ENCODE results near the gene COL9A3.

The COL9A3 gene

DNA sequence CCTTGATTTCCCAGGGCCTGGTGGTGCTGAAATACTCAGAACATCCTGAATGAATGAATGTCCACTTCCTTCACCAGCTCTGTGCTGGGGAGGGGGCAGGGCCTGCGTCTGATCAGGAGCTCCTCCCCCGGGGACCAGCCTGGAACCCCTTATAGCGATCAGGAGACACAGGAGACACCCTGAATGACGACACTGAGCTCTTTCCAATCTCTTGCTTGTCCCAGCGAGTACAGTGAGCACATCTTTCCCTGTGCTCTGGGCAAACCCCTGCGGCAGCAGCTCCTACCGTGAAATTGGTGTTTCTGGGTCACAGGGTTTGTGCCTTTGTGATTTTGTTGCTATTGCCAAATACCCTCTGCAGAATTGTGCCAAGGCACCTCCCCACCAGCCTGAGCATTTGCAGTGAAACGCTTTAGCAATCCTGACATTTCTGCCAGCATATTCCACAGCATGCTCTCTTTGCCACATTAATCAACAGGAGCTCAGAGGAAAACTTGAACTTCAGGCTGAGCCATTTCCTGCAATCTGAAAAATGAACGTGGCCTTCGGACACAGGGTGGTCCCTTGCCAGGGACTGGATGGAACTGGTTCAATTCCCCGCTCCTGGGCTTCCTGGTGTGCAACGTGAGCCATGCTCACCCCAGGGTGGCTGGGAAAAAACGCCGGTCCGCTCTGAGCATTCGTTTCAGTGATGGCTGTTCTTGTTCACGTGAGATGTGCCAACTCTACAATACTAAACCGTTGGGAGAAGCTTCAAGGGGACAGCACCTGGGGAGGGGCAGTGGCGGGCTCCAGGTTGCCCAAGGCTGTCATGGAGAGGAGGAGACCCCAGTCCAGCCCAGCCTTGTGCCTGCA is 43.6 kb upstream of the COL9A3 start:
- DNase-seq (ENCODE audit: insufficient read length): no peak
- TF ChIP-seq POLR2AphosphoS5 (IDR thresholded peaks at IDR 0.05; ENCODE audit: low read depth, low read length): no peak
- FAIRE-seq: no peak

DNA sequence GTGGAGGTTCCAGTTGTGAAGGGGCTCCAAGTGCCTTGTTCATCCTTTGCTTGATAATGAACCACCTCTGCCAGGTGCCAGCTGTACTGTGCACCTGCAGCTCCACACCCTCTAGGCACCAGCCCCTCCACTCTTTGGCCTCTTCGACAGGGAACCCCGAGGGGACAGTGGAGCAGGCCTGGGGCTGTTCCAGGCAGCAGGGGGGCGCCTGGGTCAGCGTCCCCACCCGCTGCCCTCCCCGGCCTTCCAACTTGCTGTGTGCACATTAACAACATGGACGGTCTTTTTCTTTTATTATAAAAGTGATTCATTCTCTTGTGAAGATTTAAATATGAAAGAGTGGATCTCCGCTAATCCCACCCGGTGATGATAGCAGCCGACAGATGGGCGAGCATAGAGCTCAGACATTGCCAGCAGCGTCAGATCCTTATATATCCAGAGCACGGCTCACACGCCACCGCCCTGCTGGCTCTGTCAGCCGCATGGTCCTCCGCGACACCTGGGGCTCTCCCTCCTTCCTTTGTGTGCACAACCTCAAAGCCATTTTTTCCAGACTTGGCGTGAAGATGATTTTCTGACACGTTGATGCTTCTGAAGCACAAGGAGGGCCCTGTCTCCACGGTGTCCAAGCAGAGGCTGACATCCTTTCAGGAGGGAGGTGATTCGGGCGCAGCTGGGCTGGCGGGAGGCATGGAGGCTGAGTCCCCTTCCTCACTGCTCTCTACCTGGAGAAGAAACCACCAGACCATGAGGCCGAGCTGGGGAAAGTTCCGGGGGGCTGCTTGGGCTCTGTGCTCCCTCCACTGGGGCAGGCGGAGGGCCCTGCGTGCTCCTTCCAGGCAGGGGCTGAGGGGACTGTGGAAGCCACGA is 42.8 kb upstream of the COL9A3 start:
- no peak for DNase-seq (ENCODE audit: insufficient read length)
- FAIRE-seq: no peak
- TF ChIP-seq TAF1 (IDR thresholded peaks at IDR 0.05; ENCODE audit: borderline replicate concordance, low read depth, low read length): no peak
- no peak for TF ChIP-seq POLR2A (IDR thresholded peaks at IDR 0.05; ENCODE audit: low read depth, low read length)
- TF ChIP-seq POLR2AphosphoS5 (IDR thresholded peaks at IDR 0.05; ENCODE audit: low read depth, low read length): no peak

DNA sequence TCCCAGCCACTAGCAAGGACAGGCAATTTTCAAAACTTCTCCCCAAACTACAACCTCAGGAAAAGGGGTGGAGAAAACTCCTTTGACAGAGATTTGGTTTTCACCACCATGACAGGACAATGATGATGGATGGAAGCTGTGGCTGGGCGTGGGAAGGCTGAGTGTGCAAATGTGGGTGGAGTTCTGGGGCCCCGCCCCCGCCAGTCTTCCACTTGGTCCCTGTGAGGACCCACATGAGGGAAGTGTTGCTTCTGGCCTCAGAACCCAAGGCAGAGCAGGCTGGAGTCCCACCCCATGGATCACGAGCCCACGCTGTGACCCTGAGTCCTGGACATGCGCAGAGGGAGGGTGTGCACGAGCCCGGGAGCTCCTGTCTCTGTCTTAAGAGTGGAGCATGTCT is 42.1 kb upstream of the COL9A3 start:
- no peak for TF ChIP-seq POLR2AphosphoS5 (IDR thresholded peaks at IDR 0.05; ENCODE audit: low read depth, low read length)
- TF ChIP-seq TAF1 (IDR thresholded peaks at IDR 0.05; ENCODE audit: borderline replicate concordance, low read depth, low read length): no peak
- no peak for TF ChIP-seq POLR2A (IDR thresholded peaks at IDR 0.05; ENCODE audit: low read depth, low read length)
- DNase-seq (ENCODE audit: insufficient read length): no peak
- FAIRE-seq: no peak

DNA sequence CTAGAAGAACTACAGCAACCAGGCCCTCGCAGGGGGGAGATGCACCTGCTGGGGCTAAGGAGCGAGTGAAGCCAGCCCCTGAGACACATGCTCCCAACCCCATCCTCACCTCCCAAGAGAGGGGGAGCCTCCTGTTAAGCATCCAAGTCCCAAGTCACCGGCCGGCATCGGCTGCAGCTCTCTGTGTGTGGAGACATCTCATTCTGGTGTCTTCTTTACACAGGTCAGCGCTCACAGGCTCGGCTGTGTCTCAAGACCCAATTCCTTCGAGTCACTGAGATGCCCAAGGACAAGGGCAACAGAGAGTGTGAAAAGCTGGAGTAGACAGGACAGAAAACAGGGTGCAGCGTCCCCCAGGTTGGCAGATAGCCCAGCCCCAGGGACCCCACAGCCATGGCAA is 41.6 kb upstream of the COL9A3 start:
- no peak for FAIRE-seq
- TF ChIP-seq POLR2AphosphoS5 (IDR thresholded peaks at IDR 0.05; ENCODE audit: low read depth, low read length) (no peak), POLR2A (IDR thresholded peaks at IDR 0.05; ENCODE audit: low read depth, low read length) (no peak)
- DNase-seq (ENCODE audit: insufficient read length): no peak

DNA sequence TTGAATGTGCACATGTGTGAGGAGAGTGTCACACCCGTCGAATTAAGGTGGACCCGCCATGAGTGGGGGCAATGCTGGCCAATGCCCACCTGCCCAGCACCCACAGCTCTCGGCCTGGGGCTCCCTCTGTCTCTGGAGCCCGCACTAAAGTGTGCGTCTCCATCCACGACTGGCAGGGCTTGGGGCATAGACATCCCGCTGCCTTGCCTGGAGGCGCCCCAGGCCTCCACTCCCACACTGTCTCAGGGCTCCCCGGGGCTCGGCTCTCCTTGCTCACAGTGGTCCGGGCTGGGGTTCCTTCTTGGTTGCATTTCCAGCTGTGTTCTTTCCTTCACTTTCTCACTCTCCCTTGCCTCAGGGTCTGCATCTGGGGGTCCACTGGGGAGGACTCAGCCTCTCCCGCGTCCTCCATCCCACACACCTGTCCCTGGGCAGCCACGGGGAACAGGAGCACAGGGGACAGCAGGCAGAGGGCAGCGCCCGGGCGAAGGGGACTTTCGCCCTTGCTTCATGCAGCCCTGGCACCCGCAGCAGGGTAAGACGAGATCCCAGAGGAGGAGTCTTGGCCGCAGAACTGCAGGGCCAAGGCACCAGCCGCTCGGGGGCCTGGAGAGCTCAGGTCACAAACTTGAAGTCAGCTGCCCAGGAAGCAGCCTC is 40.7 kb upstream of the COL9A3 start:
- TF ChIP-seq POLR2A (IDR thresholded peaks at IDR 0.05; ENCODE audit: low read depth, low read length): no peak
- TF ChIP-seq POLR2AphosphoS5 (IDR thresholded peaks at IDR 0.05; ENCODE audit: low read depth, low read length): no peak
- TF ChIP-seq TAF1 (IDR thresholded peaks at IDR 0.05; ENCODE audit: borderline replicate concordance, low read depth, low read length): no peak
- no peak for FAIRE-seq
- DNase-seq (ENCODE audit: insufficient read length): no peak

DNA sequence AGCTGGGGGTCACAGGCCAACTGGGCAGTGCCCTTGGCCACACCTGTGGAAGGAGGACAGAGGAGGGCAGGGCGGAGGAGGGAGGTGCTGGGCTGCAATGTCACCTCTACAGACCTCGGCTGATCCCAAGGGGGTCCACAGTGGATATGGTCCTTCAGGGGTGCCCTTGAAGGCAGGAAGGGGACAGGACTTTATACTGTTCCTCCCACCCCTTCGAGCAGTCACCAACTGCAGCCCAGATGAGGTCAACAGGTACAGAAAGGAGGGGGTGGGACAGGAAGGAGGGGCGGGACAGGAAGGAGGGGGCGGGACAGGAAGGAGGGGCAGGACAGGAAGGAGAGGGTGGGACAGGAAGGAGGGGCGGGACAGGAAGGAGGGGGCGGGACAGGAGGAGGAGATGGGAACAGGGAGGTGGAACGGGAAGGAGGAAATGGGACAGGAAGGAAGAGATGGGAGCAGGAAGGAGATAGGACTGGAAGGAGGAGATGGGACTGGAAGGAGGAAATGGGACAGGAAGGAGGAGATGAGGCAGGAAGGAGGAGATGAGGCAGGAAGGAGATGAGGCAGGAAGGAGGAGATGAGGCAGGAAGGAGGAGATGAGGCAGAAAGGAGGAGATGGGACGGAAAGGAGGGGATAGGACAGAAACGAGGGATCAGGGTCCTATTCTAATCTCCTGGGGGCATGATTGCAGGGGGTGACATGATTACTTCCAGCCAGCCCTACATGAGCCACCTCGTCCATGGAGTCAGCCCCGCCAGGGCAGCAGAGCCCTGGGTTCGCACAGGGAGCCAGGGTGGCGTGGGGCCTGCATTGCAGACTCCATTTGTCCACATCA is 39.9 kb upstream of the COL9A3 start:
- TF ChIP-seq POLR2A (IDR thresholded peaks at IDR 0.05; ENCODE audit: low read depth, low read length) (no peak), TAF1 (IDR thresholded peaks at IDR 0.05; ENCODE audit: borderline replicate concordance, low read depth, low read length) (no peak), POLR2AphosphoS5 (IDR thresholded peaks at IDR 0.05; ENCODE audit: low read depth, low read length) (no peak)
- DNase-seq (ENCODE audit: insufficient read length) (peak; percentile 75), FAIRE-seq (peak; percentile 82)

DNA sequence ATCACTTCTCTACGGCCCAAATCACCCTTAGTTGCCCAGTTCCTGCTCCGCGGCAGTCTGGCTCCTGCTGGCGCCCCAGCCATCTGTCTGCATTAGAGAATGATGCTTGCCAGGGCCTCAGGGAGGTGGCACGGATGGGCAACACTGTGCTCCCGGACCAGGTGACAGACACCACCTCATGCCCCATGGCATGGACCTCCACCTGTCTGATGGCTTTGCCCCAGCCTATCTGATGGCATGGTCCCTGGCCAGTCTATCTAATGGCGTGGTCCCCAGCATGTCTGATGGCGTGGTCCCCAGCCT is 39.4 kb upstream of the COL9A3 start:
- TF ChIP-seq TAF1 (IDR thresholded peaks at IDR 0.05; ENCODE audit: borderline replicate concordance, low read depth, low read length): no peak
- TF ChIP-seq POLR2AphosphoS5 (IDR thresholded peaks at IDR 0.05; ENCODE audit: low read depth, low read length): no peak
- TF ChIP-seq POLR2A (IDR thresholded peaks at IDR 0.05; ENCODE audit: low read depth, low read length): no peak
- DNase-seq (ENCODE audit: insufficient read length): no peak

DNA sequence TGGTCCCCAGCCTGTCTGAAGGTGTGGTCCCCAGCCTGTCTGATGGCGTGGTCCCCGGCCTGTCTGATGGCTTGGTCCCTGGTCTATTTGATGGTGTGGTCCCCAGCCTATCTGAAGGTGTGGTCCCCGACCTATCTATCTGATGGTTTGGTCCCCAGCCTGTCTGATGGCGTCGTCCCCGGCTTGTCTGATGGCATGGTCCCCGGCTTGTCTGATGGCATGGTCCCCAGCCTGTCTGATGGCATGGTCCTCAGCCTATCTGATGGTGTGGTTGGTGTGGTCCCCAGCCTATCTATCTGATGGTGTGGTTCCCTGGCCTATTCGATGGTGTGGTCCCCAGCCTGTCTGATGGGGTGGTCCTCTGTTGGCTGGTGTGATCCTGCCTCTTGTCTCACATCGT is 38.8 kb upstream of the COL9A3 start:
- no peak for FAIRE-seq
- DNase-seq (ENCODE audit: insufficient read length): no peak
- no peak for TF ChIP-seq POLR2AphosphoS5 (IDR thresholded peaks at IDR 0.05; ENCODE audit: low read depth, low read length)
- no peak for TF ChIP-seq POLR2A (IDR thresholded peaks at IDR 0.05; ENCODE audit: low read depth, low read length)
- no peak for TF ChIP-seq TAF1 (IDR thresholded peaks at IDR 0.05; ENCODE audit: borderline replicate concordance, low read depth, low read length)

More for the DNA sequence above, 39.4 kb upstream of the COL9A3 start:
- no peak for FAIRE-seq

DNA sequence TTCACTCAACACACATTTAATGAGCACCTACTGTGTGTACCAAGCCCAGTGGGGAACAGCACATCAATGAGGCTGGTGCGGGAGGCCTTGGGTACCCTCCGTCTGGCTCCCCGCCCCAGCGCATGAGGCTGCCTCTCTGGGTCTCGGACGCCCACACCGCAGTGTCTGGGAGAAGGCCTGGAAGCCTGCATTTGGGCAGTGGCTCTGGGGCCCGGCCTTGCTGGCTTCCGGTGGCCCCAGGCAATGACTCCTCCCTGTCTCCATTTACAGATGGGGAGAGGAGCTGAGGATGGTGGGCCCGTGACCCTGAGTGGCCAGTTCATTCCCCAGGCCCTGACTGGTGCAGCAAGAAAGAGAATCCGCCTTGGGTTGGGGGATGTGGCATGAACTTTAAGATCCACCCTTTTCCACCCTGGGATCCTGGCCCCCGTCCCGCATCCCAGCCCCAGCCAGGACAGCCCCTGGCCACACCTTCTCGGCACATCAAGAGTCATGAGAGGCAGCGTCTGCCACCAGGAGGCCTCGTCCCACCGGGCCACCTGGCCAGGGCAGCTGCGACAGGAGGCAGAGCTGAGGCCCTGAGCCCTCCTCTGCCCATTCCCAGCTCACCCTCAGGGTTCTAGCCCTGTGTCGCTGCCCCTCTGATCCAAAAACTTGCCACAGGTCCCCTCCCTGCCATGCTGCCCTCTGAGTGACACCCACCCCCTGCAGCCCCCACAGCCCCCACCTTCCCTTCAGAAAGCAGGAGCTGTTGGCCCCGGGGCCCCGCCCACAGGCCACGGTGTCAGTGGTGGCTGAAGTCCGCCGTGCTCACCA is 38.0 kb upstream of the COL9A3 start:
- FAIRE-seq (no peak), DNase-seq (ENCODE audit: insufficient read length) (no peak)
- TF ChIP-seq POLR2AphosphoS5 (IDR thresholded peaks at IDR 0.05; ENCODE audit: low read depth, low read length) (no peak), POLR2A (IDR thresholded peaks at IDR 0.05; ENCODE audit: low read depth, low read length) (no peak), TAF1 (IDR thresholded peaks at IDR 0.05; ENCODE audit: borderline replicate concordance, low read depth, low read length) (no peak)

DNA sequence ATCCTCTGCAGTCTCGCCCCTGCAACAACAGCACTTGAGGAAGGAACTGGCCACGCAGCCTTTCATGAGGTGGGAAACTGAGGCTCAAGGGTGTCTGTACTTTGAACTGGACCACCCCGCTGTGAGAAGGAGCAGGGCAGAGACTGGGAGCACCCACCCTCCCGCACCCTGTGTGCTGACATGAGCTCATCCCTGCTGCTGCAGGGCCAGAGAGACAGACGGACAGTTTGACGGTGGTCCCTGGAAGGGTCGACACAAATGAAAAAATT is 37.5 kb upstream of the COL9A3 start:
- no peak for DNase-seq (ENCODE audit: insufficient read length)
- FAIRE-seq: no peak
- no peak for TF ChIP-seq TAF1 (IDR thresholded peaks at IDR 0.05; ENCODE audit: borderline replicate concordance, low read depth, low read length)
- no peak for TF ChIP-seq POLR2A (IDR thresholded peaks at IDR 0.05; ENCODE audit: low read depth, low read length)

All from GM12892 (cell line).